Smooth muscle cell (in vitro differentiated cells): ENCODE measurements around the gene ZNF275. TPM values are rescaled to one million over a fixed set of nuclear protein-coding genes. Genes with fewer than 3 reads are reported as not detected.

ENCODE experiments used
- DNase-seq: peaks from one replicate; lab custom pipeline; 2025; ENCODE audit not compliant: unreplicated experiment; lab: John Stamatoyannopoulos, UW
- H2AFZ ChIP-seq: fragments of 200-600 bp; sonication (generic); 2 replicates; pipeline ENCODE4 v1.6.0; 2016; ENCODE audit warnings: antibody characterized with exemption, low read depth, mild to moderate bottlenecking
- H3F3A ChIP-seq: fragments of 200-600 bp; sonication (generic); 2 replicates; pipeline ENCODE4 v1.6.0; 2017; ENCODE audit warnings: antibody characterized with exemption, low read depth
- H3K27ac ChIP-seq: fragments of 200-600 bp; sonication (generic); 2 replicates; pipeline ENCODE4 v1.5.1; 2016; ENCODE audit warnings: low read depth, mild to moderate bottlenecking
- H3K27me3 ChIP-seq: fragments of 200-600 bp; sonication (generic); 2 replicates; pipeline ENCODE4 v1.6.1; 2016; ENCODE audit warnings: low read depth, mild to moderate bottlenecking
- H3K36me3 ChIP-seq: fragments of 200-600 bp; sonication (generic); 2 replicates; pipeline ENCODE4 v1.5.1; 2016; ENCODE audit warnings: low read depth
- H3K4me1 ChIP-seq: fragments of 200-600 bp; sonication (generic); 2 replicates; pipeline ENCODE4 v1.5.1; 2016; ENCODE audit warnings: low read depth
- H3K4me2 ChIP-seq: fragments of 200-600 bp; sonication (generic); 2 replicates; pipeline ENCODE4 v1.6.0; 2016; ENCODE audit warnings: mild to moderate bottlenecking
- H3K4me3 ChIP-seq: fragments of 200-600 bp; sonication (generic); 2 replicates; pipeline ENCODE4 v1.5.1; 2016; ENCODE audit warnings: mild to moderate bottlenecking
- H3K79me2 ChIP-seq: fragments of 200-600 bp; sonication (generic); 2 replicates; pipeline ENCODE4 v1.6.0; 2016; ENCODE audit warnings: low read depth, mild to moderate bottlenecking
- H3K9ac ChIP-seq: fragments of 200-600 bp; sonication (generic); 2 replicates; pipeline ENCODE4 v1.6.0; 2016; ENCODE audit warnings: low read depth
- H3K9me3 ChIP-seq: fragments of 200-600 bp; sonication (generic); replicated peaks from 2 replicates; pipeline ENCODE4 v1.5.1; 2016; ENCODE audit warnings: low read depth
- H4K20me1 ChIP-seq: fragments of 200-600 bp; sonication (generic); 2 replicates; pipeline ENCODE4 v1.6.0; 2016; ENCODE audit warnings: low read depth
- WGBS: methylation state at CpG from one replicate; pipeline ENCODE4 v1.1.7; 2016; ENCODE audit warnings: low lambda C conversion rate; 5-methylcytosine and 5-hydroxymethylcytosine counted together
- polyA plus RNA-seq: library from polyadenylated mRNA; unstranded; fragments of >200 nt; fragmentation: Nextera tagmentation; extraction: Ambion mirVana; gene quantifications from 2 replicates; pipeline ENCODE4 v1.2.1, GENCODE V29; 2016
- total RNA-seq: library from RNA; depleted of rRNA; stranded (reverse); fragments of >200 nt; gene quantifications from 2 replicates; pipeline ENCODE4 v1.2.3, GENCODE V29; 2014
- TF ChIP-seq, protein P1 (sequence below): fragments of 200-600 bp; sonication (generic); IDR thresholded peaks from 2 replicates; pipeline ENCODE4 v1.5.1; 2017; ENCODE audit warnings: borderline replicate concordance, mild to moderate bottlenecking, antibody characterized with exemption; ENCODE audit not compliant: insufficient read depth, poor library complexity, severe bottlenecking

ZNF275 gene
- total and polyA plus RNA-seq, 2 experiments from 2014 or later = 9.7 to 17.8 TPM

DNA sequence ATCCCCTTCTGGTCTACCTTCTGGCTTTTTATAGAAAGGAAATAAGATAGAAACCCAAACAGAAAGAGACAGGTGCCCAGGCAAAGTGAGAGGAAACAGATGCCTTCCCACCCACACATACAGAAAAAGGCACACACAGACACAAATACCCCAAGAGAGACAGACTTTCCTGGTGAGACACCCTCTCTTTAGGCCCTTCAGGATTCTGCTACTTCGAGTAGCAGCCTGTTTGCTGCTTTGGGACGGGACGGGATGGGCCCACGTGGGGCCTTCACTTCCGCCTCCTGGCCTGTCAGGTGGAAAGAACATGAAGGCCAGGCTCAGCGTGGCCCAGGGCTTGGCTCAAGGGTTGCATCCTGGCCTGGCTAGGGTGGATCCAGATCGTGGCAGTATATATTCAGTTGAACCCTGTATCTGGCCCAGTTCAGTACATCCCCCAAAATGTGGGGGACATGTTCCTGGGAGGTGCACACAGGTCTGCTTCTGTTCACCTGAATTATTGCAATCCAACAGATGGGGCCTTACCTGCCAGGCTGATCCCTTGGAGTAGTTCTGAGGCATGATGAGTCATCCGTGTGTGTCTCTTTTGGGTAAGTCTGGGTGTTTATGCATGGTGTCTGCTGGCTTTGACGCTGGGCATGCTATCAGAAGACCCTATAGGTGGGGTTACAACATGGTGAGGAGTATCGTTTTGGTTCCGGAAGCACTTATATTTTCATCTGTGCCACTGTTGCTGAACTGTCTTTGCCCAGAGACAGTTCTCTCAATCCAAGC is 2.4 kb downstream of the ZNF275 start:
- Histone ChIP-seq H3K4me1 (no peaks in the 10 kb centered on the region), H3K9me3 (no peaks in the 10 kb centered on the region), H3K4me3 (no peak overlapping the region), H3K79me2 (peaks cover 30% of the 10 kb centered on the region), H3K27ac (no peak overlapping the region), H3K4me2 (no peak overlapping the region), H4K20me1 (peaks cover 58% of the 10 kb centered on the region), H3K9ac (no peak overlapping the region), H3F3A (no peaks in the 10 kb centered on the region), H2AFZ (no peak overlapping the region), H3K27me3 (no peaks in the 10 kb centered on the region), H3K36me3 (no peaks in the 10 kb centered on the region)
- 72% methylated on average over 11 of the region's 11 CpGs for WGBS
- TF ChIP-seq, protein P1, sequence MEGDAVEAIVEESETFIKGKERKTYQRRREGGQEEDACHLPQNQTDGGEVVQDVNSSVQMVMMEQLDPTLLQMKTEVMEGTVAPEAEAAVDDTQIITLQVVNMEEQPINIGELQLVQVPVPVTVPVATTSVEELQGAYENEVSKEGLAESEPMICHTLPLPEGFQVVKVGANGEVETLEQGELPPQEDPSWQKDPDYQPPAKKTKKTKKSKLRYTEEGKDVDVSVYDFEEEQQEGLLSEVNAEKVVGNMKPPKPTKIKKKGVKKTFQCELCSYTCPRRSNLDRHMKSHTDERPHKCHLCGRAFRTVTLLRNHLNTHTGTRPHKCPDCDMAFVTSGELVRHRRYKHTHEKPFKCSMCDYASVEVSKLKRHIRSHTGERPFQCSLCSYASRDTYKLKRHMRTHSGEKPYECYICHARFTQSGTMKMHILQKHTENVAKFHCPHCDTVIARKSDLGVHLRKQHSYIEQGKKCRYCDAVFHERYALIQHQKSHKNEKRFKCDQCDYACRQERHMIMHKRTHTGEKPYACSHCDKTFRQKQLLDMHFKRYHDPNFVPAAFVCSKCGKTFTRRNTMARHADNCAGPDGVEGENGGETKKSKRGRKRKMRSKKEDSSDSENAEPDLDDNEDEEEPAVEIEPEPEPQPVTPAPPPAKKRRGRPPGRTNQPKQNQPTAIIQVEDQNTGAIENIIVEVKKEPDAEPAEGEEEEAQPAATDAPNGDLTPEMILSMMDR = no peak
- DNase-seq = no peak

DNA sequence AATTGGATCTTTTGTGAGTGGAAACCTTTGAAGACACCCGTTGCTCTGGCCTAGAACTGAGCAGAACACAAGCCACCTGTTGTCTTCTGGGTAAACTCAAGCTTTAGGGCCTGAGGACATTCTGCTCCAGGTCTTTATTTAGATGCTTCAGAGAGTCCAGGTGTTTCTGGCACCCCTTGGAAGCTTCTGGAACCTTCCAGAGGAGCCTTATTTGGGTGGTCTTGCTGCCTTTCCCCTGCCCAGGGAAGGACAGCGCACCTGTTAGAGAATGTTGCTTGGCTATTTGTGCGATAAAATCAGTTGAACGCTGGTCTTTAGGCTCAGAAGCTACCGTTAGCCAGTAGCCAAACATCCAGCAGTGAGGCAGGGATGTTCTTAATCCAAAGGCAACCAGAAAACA is 3.0 kb downstream of the ZNF275 start:
- Histone ChIP-seq H3F3A (no peaks in the 10 kb centered on the region), H3K9ac (no peak overlapping the region), H3K79me2 (peaks cover 30% of the 10 kb centered on the region), H3K4me2 (no peak overlapping the region), H3K4me3 (no peak overlapping the region), H3K27ac (no peak overlapping the region), H3K9me3 (no peaks in the 10 kb centered on the region), H3K36me3 (no peaks in the 10 kb centered on the region), H4K20me1 (peaks cover 65% of the 10 kb centered on the region), H3K27me3 (no peaks in the 10 kb centered on the region), H3K4me1 (no peaks in the 10 kb centered on the region), H2AFZ (no peak overlapping the region)
- TF ChIP-seq, protein P1 = no peak
- no peak for DNase-seq
- 71% methylated on average over 5 of the region's 5 CpGs for WGBS

DNA sequence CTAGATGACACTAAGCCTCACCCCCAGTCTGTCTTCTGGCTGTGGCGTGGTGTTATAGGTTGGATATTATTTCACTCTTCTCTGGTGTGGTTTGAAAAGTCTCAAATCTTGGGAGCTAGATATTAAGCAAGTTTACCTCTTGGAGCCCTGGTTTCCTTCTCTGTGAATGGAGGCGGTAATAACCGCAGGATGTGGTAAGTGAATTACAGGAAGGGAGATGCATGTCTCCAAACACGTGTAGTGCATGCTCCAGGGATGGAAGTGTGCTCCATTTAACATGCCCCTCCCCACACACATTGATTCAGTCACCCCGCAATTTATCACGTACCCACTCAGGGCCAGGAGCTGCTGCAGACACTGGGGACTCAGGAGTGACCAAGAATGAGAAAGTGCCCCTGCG is 4.9 kb downstream of the ZNF275 start:
- TF ChIP-seq, protein P1 = no peak
- no peaks in the 10 kb centered on the region for H3K9me3 ChIP-seq
- no peaks in the 10 kb centered on the region for H3K36me3 ChIP-seq
- H3F3A ChIP-seq = no peaks in the 10 kb centered on the region
- H4K20me1 ChIP-seq = peaks cover 81% of the 10 kb centered on the region
- H2AFZ ChIP-seq = no peak overlapping the region
- H3K4me3 ChIP-seq = no peak overlapping the region
- 86% methylated on average over 7 of the region's 7 CpGs for WGBS
- H3K27me3 ChIP-seq = no peaks in the 10 kb centered on the region
- DNase-seq = no peak
- H3K9ac ChIP-seq = no peak overlapping the region
- H3K4me1 ChIP-seq = no peaks in the 10 kb centered on the region
- peaks cover 30% of the 10 kb centered on the region for H3K79me2 ChIP-seq
- no peak overlapping the region for H3K27ac ChIP-seq
- H3K4me2 ChIP-seq = no peak overlapping the region

DNA sequence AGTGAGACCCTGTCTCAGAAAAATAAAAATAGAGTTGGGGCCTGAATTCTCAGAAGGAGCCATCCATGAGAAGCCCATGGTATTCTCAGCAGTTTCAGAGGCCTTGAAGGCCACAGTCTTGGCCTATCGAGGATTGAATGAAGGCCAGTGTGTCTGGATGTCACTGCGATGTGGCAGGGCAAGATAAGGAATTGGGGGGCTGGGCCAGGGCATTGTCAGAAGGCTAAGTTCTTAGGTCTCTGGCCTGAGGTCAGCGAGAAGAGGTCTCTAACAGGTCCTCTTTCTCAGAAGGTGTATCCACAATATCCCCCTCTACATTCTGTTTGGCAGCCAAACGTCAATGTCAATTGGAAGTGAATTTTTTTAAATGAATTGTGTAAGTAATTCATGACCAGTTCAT is 5.7 kb downstream of the ZNF275 start:
- H3F3A ChIP-seq = no peaks in the 10 kb centered on the region
- H3K27ac ChIP-seq = no peak overlapping the region
- peaks cover 88% of the 10 kb centered on the region for H4K20me1 ChIP-seq
- H2AFZ ChIP-seq = no peak overlapping the region
- no peak for DNase-seq
- H3K4me3 ChIP-seq = no peak overlapping the region
- no peaks in the 10 kb centered on the region for H3K36me3 ChIP-seq
- H3K9me3 ChIP-seq = no peaks in the 10 kb centered on the region
- H3K27me3 ChIP-seq = no peaks in the 10 kb centered on the region
- H3K4me1 ChIP-seq = no peaks in the 10 kb centered on the region
- no peak overlapping the region for H3K9ac ChIP-seq
- 82% methylated on average over 4 of the region's 4 CpGs for WGBS
- TF ChIP-seq, protein P1 = no peak
- H3K4me2 ChIP-seq = no peak overlapping the region
- H3K79me2 ChIP-seq = peaks cover 24% of the 10 kb centered on the region
